ENCODE measurements around the gene PLEKHM3. TPM values are rescaled to one million over a fixed set of nuclear protein-coding genes. Genes with fewer than 3 reads are reported as not detected.
"Not testable (repeated sequence)": the region's sequence is repeated elsewhere in the genome, so short reads cannot be mapped to it uniquely, and the experiment has no call there.

The PLEKHM3 gene
- total and polyA plus RNA-seq, 8 donors, result 14.4 to 17.9 (median 16.0) TPM

- Histone ChIP-seq H3K9me3 (no peaks in the 10 kb centered on the region), H3K4me3 (no peak overlapping the region), H3K4me1 (peaks cover 0 to 19% of the 10 kb centered on the region in 2 donors), H3K27ac (peak overlapping the region; percentile 23 to 41), H3K27me3 (no peaks in the 10 kb centered on the region), H3K36me3 (no peaks in the 10 kb centered on the region)
- DNase-seq, result peak in 1 of 4 donors; percentile 52
- intact Hi-C loops (cut with DNase I), result loop anchor here in 1 of 2 donors (10.0 kb wide), 1 partner anchor 267 kb away; the partner anchor contains the start of gene FZD5
- ATAC-seq, result peak; percentile 78
- no peak for TF ChIP-seq CTCF (IDR thresholded peaks at IDR 0.05)
Observed at GRCh38 chr2:208031608-208032019, 6.3 kb upstream of the PLEKHM3 start.

DNA sequence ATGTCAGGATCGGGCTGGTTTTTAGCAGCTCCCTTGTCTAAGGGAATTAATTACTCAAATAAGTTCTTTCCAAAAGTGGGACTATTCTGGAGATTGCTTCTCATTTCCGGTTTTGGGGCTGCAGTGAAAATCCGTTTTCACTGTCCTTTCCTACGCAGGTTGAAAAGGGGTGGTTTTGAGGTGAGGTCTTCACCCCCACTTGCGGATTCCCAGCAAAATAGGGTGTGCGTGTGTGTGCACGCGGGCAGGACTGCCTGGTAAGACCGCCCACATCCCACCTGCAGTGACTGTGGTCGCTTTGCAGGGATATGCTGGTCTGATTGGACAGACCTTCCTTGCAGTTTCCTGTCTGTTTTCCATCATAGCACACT is 472 bp upstream of the PLEKHM3 start:
- peak; percentile 4 for ATAC-seq
- H3K27ac ChIP-seq, result peak overlapping the region; percentile 73
- TF ChIP-seq CTCF (IDR thresholded peaks at IDR 0.05), result no peak
- peak overlapping the region; percentile 63 to 66 for H3K4me3 ChIP-seq
- no peaks in the 10 kb centered on the region for H3K9me3 ChIP-seq
- no peaks in the 10 kb centered on the region for H3K27me3 ChIP-seq
- peaks cover 14 to 28% of the 10 kb centered on the region in 2 donors for H3K4me1 ChIP-seq
- no peak for DNase-seq
- H3K36me3 ChIP-seq, result no peaks in the 10 kb centered on the region
- intact Hi-C loops (cut with DNase I), result no loop called here

DNA sequence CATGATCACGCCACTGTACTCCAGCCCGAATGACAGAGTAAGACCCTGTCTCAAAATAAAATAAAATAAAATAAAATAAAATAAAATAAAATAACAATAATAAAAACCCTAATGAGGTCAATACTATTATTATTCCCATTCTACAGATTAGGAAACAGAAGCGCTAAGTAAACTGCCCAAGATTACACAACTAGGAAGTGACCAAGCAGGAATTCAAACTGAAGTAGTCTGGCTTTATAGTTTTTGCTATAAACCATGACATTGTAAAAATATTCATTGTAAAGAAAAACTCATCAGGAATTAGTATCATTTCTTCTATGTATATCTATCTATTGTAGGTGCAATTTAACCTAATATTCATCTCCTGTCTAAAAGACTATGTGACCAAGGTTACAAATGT is 1.2 kb downstream of the PLEKHM3 start:
- H3K4me1 ChIP-seq, result peaks cover 14 to 26% of the 10 kb centered on the region in 2 donors
- H3K4me3 ChIP-seq, result peak overlapping the region in 1 of 2 donors; percentile 63
- H3K36me3 ChIP-seq, result no peaks in the 10 kb centered on the region
- H3K27me3 ChIP-seq, result no peaks in the 10 kb centered on the region
- DNase-seq (no peak), ATAC-seq (no peak)
- no peaks in the 10 kb centered on the region for H3K9me3 ChIP-seq
- intact Hi-C loops (cut with DNase I), result no loop called here
- H3K27ac ChIP-seq, result peak overlapping the region in 1 of 2 donors; percentile 73
- TF ChIP-seq CTCF (IDR thresholded peaks at IDR 0.05), result no peak

GRCh38 chr2:208020253-208020652 is 5.1 kb downstream of the PLEKHM3 start:
- Histone ChIP-seq H3K4me1 (peaks cover 19 to 37% of the 10 kb centered on the region in 2 donors), H3K9me3 (no peaks in the 10 kb centered on the region), H3K4me3 (no peak overlapping the region), H3K27ac (no peak overlapping the region), H3K36me3 (no peaks in the 10 kb centered on the region), H3K27me3 (no peaks in the 10 kb centered on the region)
- ATAC-seq, result no peak
- no peak for DNase-seq
- TF ChIP-seq CTCF (IDR thresholded peaks at IDR 0.05), result no peak
- intact Hi-C loops (cut with DNase I), result no loop called here

GRCh38 chr2:208018124-208018712 is 7.1 kb downstream of the PLEKHM3 start:
- H3K9me3 ChIP-seq; ATAC-seq; H3K4me3 ChIP-seq; intact Hi-C loops (cut with DNase I); DNase-seq; H3K27me3 ChIP-seq; H3K36me3 ChIP-seq; H3K27ac ChIP-seq: not testable (repeated sequence)
- peaks cover 5 to 37% of the 10 kb centered on the region in 2 donors for H3K4me1 ChIP-seq

- H3K27me3 ChIP-seq, result no peaks in the 10 kb centered on the region
- H3K4me3 ChIP-seq, result no peak overlapping the region
- H3K9me3 ChIP-seq, result no peaks in the 10 kb centered on the region
- no peak overlapping the region for H3K27ac ChIP-seq
- H3K4me1 ChIP-seq, result peaks cover 5 to 36% of the 10 kb centered on the region in 2 donors
- intact Hi-C loops (cut with DNase I), result no loop called here
- TF ChIP-seq CTCF (IDR thresholded peaks at IDR 0.05), result no peak
- DNase-seq (no peak), ATAC-seq (no peak)
- no peaks in the 10 kb centered on the region for H3K36me3 ChIP-seq
Observed at GRCh38 chr2:208017721-208018120, 7.6 kb downstream of the PLEKHM3 start.

Measured in left lung (tissue), 10 donors.